NCI-H1417 treated with DMSO at 0.1 percent for 48 hours (cell line): Measurements from ENCODE around the gene METTL26.

Experiments used
- DNase-seq: peaks from one replicate; lab custom pipeline; 2025; lab: John Stamatoyannopoulos, UW

The METTL26 gene

GRCh38 chr16:638034-638543 lies 2.0 kb upstream of the METTL26 start:
- no peak for DNase-seq

- no peak for DNase-seq
Measured at GRCh38 chr16:637081-638018, 1.2 kb upstream of the METTL26 start.

- DNase-seq: no peak
Measured at GRCh38 chr16:635573-636205, 416 bp downstream of the METTL26 start.

GRCh38 chr16:634996-635395 lies 1.1 kb downstream of the METTL26 start:
- DNase-seq: no peak

DNA sequence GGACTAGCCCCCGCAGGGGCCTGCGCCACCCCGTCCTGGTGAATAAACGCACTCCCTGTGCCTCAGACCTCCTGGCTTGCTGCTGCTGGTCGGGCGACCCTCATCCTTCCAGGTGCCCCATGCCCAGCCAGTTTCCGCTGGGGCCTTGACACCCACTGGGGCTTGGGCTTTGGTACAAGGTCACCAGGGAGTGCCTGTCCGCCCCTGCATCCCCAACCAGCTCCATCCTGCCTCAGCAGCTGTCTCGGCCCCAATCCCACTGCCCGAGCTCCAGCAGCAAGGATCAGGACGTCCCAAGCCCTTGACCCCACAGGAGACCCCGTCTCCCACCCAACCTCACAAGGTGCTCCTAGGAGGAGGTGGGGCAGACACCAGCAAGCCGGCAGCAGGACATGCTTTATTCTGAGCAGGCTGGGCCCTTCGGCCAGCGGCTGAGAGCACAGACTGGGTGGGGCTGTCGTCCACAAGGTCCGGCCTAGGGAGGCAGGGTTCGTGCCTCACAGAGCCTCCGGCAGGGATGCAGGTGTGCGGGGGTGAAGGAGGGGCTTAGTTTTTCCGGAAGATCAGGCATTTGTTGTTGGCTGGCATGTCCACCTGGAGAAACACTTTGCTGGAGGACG lies 1.9 kb downstream of the METTL26 start:
- DNase-seq: no peak

DNA sequence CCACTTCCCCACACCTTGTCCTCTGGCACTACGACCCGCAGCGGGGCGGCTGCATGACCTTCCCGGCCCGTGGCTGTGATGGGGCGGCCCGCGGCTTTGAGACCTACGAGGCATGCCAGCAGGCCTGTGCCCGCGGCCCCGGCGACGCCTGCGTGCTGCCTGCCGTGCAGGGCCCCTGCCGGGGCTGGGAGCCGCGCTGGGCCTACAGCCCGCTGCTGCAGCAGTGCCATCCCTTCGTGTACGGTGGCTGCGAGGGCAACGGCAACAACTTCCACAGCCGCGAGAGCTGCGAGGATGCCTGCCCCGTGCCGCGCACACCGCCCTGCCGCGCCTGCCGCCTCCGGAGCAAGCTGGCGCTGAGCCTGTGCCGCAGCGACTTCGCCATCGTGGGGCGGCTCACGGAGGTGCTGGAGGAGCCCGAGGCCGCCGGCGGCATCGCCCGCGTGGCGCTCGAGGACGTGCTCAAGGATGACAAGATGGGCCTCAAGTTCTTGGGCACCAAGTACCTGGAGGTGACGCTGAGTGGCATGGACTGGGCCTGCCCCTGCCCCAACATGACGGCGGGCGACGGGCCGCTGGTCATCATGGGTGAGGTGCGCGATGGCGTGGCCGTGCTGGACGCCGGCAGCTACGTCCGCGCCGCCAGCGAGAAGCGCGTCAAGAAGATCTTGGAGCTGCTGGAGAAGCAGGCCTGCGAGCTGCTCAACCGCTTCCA lies 2.6 kb downstream of the METTL26 start:
- no peak for DNase-seq

- DNase-seq: no peak
Measured at GRCh38 chr16:632486-633335, 3.4 kb downstream of the METTL26 start.

- DNase-seq: no peak
Measured at GRCh38 chr16:631808-632358, 4.2 kb downstream of the METTL26 start.

DNA sequence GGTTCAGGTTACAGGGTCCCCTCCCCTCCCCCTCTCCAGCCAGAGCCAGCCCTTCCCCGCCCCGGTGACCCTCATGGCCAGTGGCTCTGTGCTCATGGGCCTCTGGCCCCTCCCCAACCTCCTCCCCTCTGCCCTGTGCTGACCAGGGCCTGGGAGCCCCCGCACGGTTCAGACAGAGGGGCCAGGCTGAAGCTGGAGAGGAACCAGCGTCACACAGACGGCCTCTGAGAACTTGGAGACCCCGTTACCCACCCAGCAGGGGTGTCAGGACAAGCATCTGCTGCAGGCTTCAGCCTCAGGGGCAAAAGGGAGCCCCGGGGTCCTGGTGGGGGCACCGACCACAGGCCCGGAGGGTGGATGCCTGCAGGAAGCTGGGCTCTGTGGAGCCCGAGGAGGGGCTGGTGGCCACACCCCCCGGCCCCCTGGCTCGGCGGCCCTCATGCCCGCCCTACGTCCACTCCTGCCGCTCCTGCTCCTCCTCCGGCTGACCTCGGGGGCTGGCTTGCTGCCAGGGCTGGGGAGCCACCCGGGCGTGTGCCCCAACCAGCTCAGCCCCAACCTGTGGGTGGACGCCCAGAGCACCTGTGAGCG lies 5.2 kb downstream of the METTL26 start, which contains the start of gene WFIKKN1:
WFIKKN1 (plus strand) TSS at position 171 of the 591 bp plus-strand sequence; CDS start at position 440, 269 bp downstream.
- no peak for DNase-seq

DNA sequence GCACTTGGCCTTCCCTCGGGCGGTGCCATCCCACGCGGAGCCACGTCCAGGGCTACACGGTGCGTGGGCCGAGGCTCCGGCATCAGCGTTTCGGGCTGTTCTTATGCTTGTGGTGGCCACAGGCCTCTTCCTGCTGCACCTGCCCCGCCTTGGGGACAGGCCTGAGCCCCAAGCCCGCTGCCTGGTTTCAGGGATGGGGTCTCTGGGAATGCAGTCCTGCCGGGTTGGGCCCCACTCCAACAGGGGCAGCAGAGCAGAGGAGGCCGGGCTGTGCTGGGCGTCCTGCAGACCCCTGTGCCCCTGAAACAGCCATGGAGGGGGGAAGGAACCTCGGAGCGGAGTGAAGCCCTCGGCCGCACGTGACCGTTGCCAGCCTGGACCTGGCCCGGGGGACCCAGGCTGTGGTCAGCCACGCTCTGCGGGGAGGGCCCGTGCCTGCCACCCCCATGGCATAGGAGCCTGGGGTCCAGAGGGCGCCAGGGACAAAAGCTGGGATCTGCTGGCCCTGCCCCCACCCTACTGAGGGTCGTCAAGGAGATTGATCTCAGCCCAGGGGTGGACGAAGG lies 5.8 kb downstream of the METTL26 start:
- no peak for DNase-seq

DNA sequence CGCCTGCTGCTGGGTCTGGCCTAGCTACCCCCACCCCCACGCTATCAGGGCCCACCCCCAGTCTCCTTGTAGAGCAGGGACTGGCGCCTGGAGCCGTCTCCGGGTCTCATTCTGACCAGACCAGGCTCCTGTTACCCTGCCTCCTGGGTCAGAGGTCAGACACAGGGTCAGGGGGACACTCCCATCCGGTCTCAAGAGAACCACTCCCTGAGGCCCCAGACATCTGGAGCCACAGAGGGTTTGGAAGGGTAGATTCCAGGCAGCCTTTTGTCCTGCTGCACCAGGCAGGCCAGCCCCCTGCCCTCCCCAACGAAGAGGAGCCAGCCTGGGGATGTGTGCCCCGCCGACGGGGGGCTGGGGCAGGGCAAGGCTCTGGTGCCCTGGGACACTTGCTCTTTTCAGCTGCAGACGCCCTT lies 6.3 kb downstream of the METTL26 start:
- no peak for DNase-seq

DNA sequence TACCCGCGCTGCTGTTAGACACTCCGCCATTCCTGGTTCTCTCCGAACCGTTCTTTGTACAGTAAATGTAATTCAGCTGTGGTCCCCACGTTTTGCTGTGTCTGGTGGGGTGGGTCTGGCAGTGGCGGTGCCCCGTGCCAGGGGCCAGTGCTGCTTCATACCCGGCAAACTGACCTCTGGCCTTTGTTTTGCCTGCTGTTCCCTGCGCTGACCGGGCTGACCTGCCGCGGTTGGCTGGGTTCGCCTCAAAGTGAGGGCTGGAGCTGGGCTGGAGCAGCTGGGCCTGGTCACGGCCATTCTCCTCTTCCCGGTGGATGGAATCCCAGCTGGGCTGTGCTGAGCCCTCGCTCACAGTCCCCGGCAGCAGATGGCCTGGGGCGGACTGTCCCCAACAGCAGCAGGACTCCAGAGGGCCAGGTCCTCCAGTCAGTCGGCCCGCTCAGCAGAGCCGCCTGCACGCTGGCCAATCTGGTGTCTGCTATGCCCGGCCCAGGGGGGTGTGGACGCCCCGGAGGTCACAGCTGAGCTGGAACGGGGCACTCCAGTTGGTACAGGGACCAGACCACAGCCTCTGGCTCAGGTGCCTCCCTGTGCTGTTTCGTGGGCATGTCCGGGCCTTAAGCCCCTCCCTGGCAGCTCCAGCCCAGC lies 6.8 kb downstream of the METTL26 start:
- no peak for DNase-seq

DNA sequence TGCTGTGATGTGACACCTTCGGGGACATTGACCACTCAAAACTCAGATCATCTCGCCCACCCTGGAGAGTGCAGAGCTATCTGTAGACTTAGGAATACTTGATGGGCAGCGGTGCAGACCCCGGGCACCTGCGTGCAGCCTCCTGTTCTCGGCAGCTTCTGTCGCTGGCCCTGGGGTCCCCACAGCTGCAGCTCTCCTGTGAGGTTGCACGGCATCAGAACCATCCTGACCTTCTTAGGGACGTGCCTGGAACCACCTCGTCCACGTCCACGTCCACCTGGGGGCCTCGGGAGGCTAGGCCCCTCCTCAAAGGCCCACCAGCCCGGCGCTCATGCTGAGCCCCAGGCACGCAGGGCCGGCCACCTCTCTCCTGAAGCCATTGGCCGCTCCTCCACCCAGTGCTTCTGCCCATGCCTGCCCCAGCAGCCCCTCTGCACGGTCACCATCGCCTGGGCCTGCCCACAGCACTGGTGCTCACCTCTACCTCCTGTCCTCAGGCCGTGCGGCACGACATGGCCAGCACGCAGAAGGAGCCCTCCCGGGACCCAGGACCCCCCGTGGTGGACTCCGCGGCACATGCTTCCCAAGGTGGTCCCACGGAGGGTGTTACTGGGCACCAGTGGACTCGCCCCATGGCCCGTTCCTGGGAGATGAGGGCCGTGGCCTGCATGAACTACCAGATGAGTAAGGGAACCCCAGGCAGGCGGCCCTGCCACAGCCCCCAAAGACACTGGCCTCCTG lies 7.6 kb downstream of the METTL26 start:
- DNase-seq: no peak

GRCh38 chr16:627454-628239 lies 8.5 kb downstream of the METTL26 start:
- DNase-seq: no peak

DNA sequence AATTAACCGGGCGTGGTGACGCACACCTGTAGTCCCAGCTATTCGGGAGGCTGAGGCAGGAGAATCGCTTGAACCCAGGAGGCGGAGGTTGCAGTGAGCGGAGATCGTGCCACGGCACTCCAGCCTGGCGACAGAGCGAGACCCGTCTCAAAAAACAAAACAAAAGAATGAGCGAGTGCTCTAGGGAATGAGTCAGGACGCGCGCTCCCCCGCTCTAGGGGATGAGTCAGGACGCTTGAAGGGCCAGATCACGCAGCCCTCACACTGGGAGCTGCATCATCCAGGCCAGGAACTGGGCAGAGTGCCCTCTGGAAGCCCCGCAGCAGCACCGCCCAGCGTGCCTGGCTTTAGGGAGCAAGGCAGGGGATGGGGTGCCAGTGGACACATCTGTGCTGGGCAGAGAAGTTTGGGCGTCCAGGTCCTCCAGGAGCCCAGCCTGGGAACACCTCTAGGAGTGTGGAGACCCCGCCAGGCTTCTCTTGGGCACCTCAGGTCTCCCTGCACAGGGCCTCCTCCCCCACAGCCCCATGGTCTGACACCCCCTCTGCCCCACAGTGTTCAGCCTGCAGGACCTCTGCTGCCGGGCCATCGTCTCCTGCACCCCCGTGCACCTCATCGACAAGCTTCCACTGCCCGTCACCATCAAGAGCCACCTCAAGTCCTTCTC lies 9.2 kb downstream of the METTL26 start:
- DNase-seq: no peak

- no peak for DNase-seq
Measured at GRCh38 chr16:625977-626765, 9.9 kb downstream of the METTL26 start.
